Endothelial cell of hepatic sinusoid (primary cell): Measurements from ENCODE around the gene CLCNKA.
"Not testable (repeated sequence)": the region's sequence is repeated elsewhere in the genome, so short reads cannot be mapped to it uniquely, and the experiment has no call there.

Source experiments
- in situ Hi-C: cut with HindIII; loops from 2 replicates; pipeline ENCODE4 v1.10.0; 2017; ENCODE audit warnings: low sequenced_read_pairs

The CLCNKA gene

GRCh38 chr1:16017076-16017460 lies 4.8 kb upstream of the CLCNKA start:
- in situ Hi-C loops = no loop called here

- in situ Hi-C loops = no loop called here
Observed at GRCh38 chr1:16017461-16018303, 4.2 kb upstream of the CLCNKA start, which contains the start of gene HSPB7. HSPB7 (minus strand) TSS chr1:16018043; CDS start chr1:16017963, 80 bp downstream.

- in situ Hi-C loops = no loop called here
Observed at GRCh38 chr1:16018308-16018707, 3.5 kb upstream of the CLCNKA start.

GRCh38 chr1:16018749-16019643 lies 2.8 kb upstream of the CLCNKA start:
- in situ Hi-C loops = no loop called here

- in situ Hi-C loops = no loop called here
Observed at GRCh38 chr1:16019644-16020277, 2.1 kb upstream of the CLCNKA start.

GRCh38 chr1:16020325-16020724 lies 1.5 kb upstream of the CLCNKA start:
- in situ Hi-C loops = no loop called here

- in situ Hi-C loops = not testable (repeated sequence)
Observed at GRCh38 chr1:16020878-16021277, 958 bp upstream of the CLCNKA start.

GRCh38 chr1:16022393-16022792 lies 557 bp downstream of the CLCNKA start:
- in situ Hi-C loops = no loop called here

- in situ Hi-C loops = no loop called here
Observed at GRCh38 chr1:16023050-16023653, 1.3 kb downstream of the CLCNKA start.

GRCh38 chr1:16026302-16026701 lies 4.5 kb downstream of the CLCNKA start:
- in situ Hi-C loops = not testable (repeated sequence)

GRCh38 chr1:16026723-16027484 lies 5.1 kb downstream of the CLCNKA start:
- in situ Hi-C loops = no loop called here

GRCh38 chr1:16028237-16029002 lies 6.6 kb downstream of the CLCNKA start:
- in situ Hi-C loops = no loop called here

- in situ Hi-C loops = not testable (repeated sequence)
Observed at GRCh38 chr1:16029003-16029268, 7.1 kb downstream of the CLCNKA start.

- in situ Hi-C loops = no loop called here
Observed at GRCh38 chr1:16029288-16029687, 7.5 kb downstream of the CLCNKA start.

GRCh38 chr1:16031551-16031950 lies 9.7 kb downstream of the CLCNKA start:
- in situ Hi-C loops = no loop called here

- in situ Hi-C loops = no loop called here
Observed at GRCh38 chr1:16032388-16033102, 10.7 kb downstream of the CLCNKA start.

- in situ Hi-C loops = not testable (repeated sequence)
Observed at GRCh38 chr1:16033103-16033632, 11.3 kb downstream of the CLCNKA start.

GRCh38 chr1:16036461-16036860 lies 14.6 kb downstream of the CLCNKA start:
- in situ Hi-C loops = not testable (repeated sequence)

GRCh38 chr1:16038620-16038912 lies 16.7 kb downstream of the CLCNKA start:
- in situ Hi-C loops = no loop called here
